ENCODE data around the gene ACACA. TPM values are rescaled to one million over a fixed set of nuclear protein-coding genes. Genes with fewer than 3 reads are reported as not detected.

Gene ACACA
- total RNA-seq, 1 donor from 2014 or later, result 26.9 TPM

GRCh38 chr17:37206299-37206698 lies 200.3 kb downstream of the ACACA start:
- intact Hi-C loops (cut with DNase I), result no loop called here
- DNase-seq (ENCODE audit: low spot score), result no peak

GRCh38 chr17:37200497-37200896 lies 206.1 kb downstream of the ACACA start:
- DNase-seq (ENCODE audit: low spot score), result no peak
- intact Hi-C loops (cut with DNase I), result no loop called here

GRCh38 chr17:37197336-37197735 lies 209.3 kb downstream of the ACACA start:
- intact Hi-C loops (cut with DNase I), result no loop called here
- DNase-seq (ENCODE audit: low spot score), result no peak

GRCh38 chr17:37194208-37194607 lies 212.4 kb downstream of the ACACA start:
- intact Hi-C loops (cut with DNase I), result no loop called here
- DNase-seq (ENCODE audit: low spot score), result no peak

GRCh38 chr17:37191219-37191618 lies 215.4 kb downstream of the ACACA start:
- intact Hi-C loops (cut with DNase I), result no loop called here
- no peak for DNase-seq (ENCODE audit: low spot score)

GRCh38 chr17:37190493-37190892 lies 216.1 kb downstream of the ACACA start:
- intact Hi-C loops (cut with DNase I), result no loop called here
- DNase-seq (ENCODE audit: low spot score), result no peak

- intact Hi-C loops (cut with DNase I), result no loop called here
- no peak for DNase-seq (ENCODE audit: low spot score)
Observed at GRCh38 chr17:37188157-37188556, 218.5 kb downstream of the ACACA start.

GRCh38 chr17:37187262-37187661 lies 219.4 kb downstream of the ACACA start:
- intact Hi-C loops (cut with DNase I), result no loop called here
- no peak for DNase-seq (ENCODE audit: low spot score)

- intact Hi-C loops (cut with DNase I), result no loop called here
- DNase-seq (ENCODE audit: low spot score), result no peak
Observed at GRCh38 chr17:37182786-37183465, 223.7 kb downstream of the ACACA start.

- DNase-seq (ENCODE audit: low spot score), result no peak
- intact Hi-C loops (cut with DNase I), result no loop called here
Observed at GRCh38 chr17:37180376-37180775, 226.3 kb downstream of the ACACA start.

- no peak for DNase-seq (ENCODE audit: low spot score)
- intact Hi-C loops (cut with DNase I), result no loop called here
Observed at GRCh38 chr17:37179893-37180292, 226.7 kb downstream of the ACACA start.

- no peak for DNase-seq (ENCODE audit: low spot score)
- intact Hi-C loops (cut with DNase I), result no loop called here
Observed at GRCh38 chr17:37177254-37177870, 229.3 kb downstream of the ACACA start.

GRCh38 chr17:37176723-37177122 lies 229.9 kb downstream of the ACACA start:
- intact Hi-C loops (cut with DNase I), result no loop called here
- no peak for DNase-seq (ENCODE audit: low spot score)

GRCh38 chr17:37174205-37174604 lies 232.4 kb downstream of the ACACA start:
- intact Hi-C loops (cut with DNase I), result no loop called here

GRCh38 chr17:37170881-37171425 lies 235.7 kb downstream of the ACACA start:
- DNase-seq (ENCODE audit: low spot score), result no peak

More at GRCh38 chr17:37174205-37174604, 232.4 kb downstream of the ACACA start:
- DNase-seq (ENCODE audit: low spot score), result no peak

GRCh38 chr17:37168731-37169353 lies 237.8 kb downstream of the ACACA start:
- DNase-seq (ENCODE audit: low spot score), result no peak
- intact Hi-C loops (cut with DNase I), result no loop called here

More at GRCh38 chr17:37170881-37171425, 235.7 kb downstream of the ACACA start:
- intact Hi-C loops (cut with DNase I), result no loop called here

GRCh38 chr17:37167756-37168155 lies 238.9 kb downstream of the ACACA start:
- intact Hi-C loops (cut with DNase I), result no loop called here
- DNase-seq (ENCODE audit: low spot score), result no peak

- intact Hi-C loops (cut with DNase I), result no loop called here
Observed at GRCh38 chr17:37164057-37164456, 242.6 kb downstream of the ACACA start.

GRCh38 chr17:37162800-37163199 lies 243.8 kb downstream of the ACACA start:
- DNase-seq (ENCODE audit: low spot score), result no peak

More at GRCh38 chr17:37164057-37164456, 242.6 kb downstream of the ACACA start:
- DNase-seq (ENCODE audit: low spot score), result no peak

GRCh38 chr17:37160944-37161343 lies 245.7 kb downstream of the ACACA start:
- intact Hi-C loops (cut with DNase I), result no loop called here
- DNase-seq (ENCODE audit: low spot score), result no peak

More at GRCh38 chr17:37162800-37163199, 243.8 kb downstream of the ACACA start:
- intact Hi-C loops (cut with DNase I), result no loop called here

GRCh38 chr17:37158290-37158689 lies 248.3 kb downstream of the ACACA start:
- intact Hi-C loops (cut with DNase I), result no loop called here
- DNase-seq (ENCODE audit: low spot score), result no peak
